NCI-H1694 treated with DMSO at 0.1 percent for 48 hours (cell line): Measurements from ENCODE around the gene ZNF581.

ENCODE experiments used
- DNase-seq: peaks from one replicate; lab custom pipeline; 2025; lab: John Stamatoyannopoulos, UW

The ZNF581 gene

DNA sequence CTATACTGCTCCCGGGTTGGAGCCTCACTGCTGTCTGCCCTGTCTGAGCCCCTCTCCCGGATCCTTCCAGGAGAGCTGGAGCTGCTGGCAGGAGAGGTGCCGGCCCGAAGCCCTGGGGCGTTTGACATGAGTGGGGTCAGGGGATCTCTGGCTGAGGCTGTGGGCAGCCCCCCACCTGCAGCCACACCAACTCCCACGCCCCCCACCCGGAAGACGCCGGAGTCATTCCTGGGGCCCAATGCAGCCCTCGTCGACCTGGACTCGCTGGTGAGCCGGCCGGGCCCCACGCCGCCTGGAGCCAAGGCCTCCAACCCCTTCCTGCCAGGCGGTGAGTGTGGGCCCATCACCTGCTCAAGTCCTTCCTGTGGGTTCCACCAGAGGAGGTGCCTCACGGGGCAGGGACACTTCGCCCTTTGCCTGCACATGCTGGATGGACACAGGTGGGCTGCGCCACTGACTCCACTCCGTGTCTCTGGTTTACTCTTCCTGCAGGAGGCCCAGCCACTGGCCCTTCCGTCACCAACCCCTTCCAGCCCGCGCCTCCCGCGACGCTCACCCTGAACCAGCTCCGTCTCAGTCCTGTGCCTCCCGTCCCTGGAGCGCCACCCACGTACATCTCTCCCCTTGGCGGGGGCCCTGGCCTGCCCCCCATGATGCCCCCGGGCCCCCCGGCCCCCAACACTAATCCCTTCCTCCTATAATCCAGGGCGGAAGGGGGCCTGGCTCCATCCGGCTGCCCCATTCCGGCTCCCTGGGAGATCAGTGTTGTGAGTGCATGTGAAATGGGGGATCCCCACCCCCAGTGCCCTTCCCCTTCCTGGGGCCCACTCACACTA is 51.4 kb downstream of the ZNF581 start:
- no peak for DNase-seq
